H9 (cell line): ENCODE measurements around the gene SDR39U1. TPM values are rescaled to one million over a fixed set of nuclear protein-coding genes. Genes with fewer than 3 reads are reported as not detected.

ENCODE experiments used
- DNase-seq: peaks from one replicate; pipeline ENCODE4 v3.0.0-alpha.2; 2017
- H2AFZ ChIP-seq: one replicate; pipeline ENCODE4 v1.6.1; 2013; ENCODE audit warnings: mild to moderate bottlenecking, low read length, control low read depth, moderate library complexity
- H2AK5ac ChIP-seq: 2 replicates; pipeline ENCODE4 v1.6.1; 2013; ENCODE audit warnings: low read length, control low read depth, mixed read lengths; ENCODE audit not compliant: insufficient read length
- H2BK120ac ChIP-seq: one replicate; pipeline ENCODE4 v1.6.1; 2013; ENCODE audit warnings: low read depth, mild to moderate bottlenecking, low read length, control low read depth, inconsistent platforms; ENCODE audit not compliant: poor library complexity, severe bottlenecking
- H2BK12ac ChIP-seq: 2 replicates; pipeline ENCODE4 v1.6.1; 2013; ENCODE audit warnings: low read length, control low read depth, mixed read lengths, low read depth; ENCODE audit not compliant: insufficient read length
- H2BK15ac ChIP-seq: 2 replicates; pipeline ENCODE4 v1.6.1; 2013; ENCODE audit warnings: low read depth, low read length, control low read depth
- H2BK20ac ChIP-seq: one replicate; pipeline ENCODE4 v1.6.1; 2013; ENCODE audit warnings: low read depth, mild to moderate bottlenecking, low read length, control low read depth, inconsistent platforms; ENCODE audit not compliant: poor library complexity, severe bottlenecking
- H2BK5ac ChIP-seq: 2 replicates; pipeline ENCODE4 v1.6.1; 2013; ENCODE audit warnings: low read length, control low read depth, mixed read lengths; ENCODE audit not compliant: insufficient read length
- H3K14ac ChIP-seq: 2 replicates; pipeline ENCODE4 v1.6.1; 2013; ENCODE audit warnings: low read length, control low read depth; ENCODE audit not compliant: insufficient read depth
- H3K18ac ChIP-seq: 2 replicates; pipeline ENCODE4 v1.6.1; 2013; ENCODE audit warnings: low read depth, mild to moderate bottlenecking, mixed read lengths, low read length, control low read depth; ENCODE audit not compliant: insufficient read length
- H3K23ac ChIP-seq: 2 replicates; pipeline ENCODE4 v1.6.1; 2013; ENCODE audit warnings: low read length, control low read depth, mixed read lengths, low read depth; ENCODE audit not compliant: insufficient read length
- H3K23me2 ChIP-seq: 2 replicates; pipeline ENCODE4 v1.6.1; 2013; ENCODE audit warnings: low read depth, mild to moderate bottlenecking, mixed read lengths, low read length, control low read depth; ENCODE audit not compliant: insufficient read length, poor library complexity, severe bottlenecking
- H3K27ac ChIP-seq: 2 replicates; pipeline ENCODE4 v1.5.1; 2013; ENCODE audit warnings: low read length, control low read depth, mixed read lengths, low read depth; ENCODE audit not compliant: insufficient read length
- H3K27me3 ChIP-seq: 2 replicates; pipeline ENCODE4 v1.6.1; 2013; ENCODE audit warnings: low read length, control low read depth, inconsistent platforms; ENCODE audit not compliant: insufficient read depth
- H3K4ac ChIP-seq: 2 replicates; pipeline ENCODE4 v1.6.1; 2013; ENCODE audit warnings: low read depth, mild to moderate bottlenecking, control low read depth, inconsistent platforms, low read length, moderate library complexity
- H3K4me1 ChIP-seq: 2 replicates; pipeline ENCODE4 v1.6.1; 2013; ENCODE audit warnings: low read length, control low read depth, inconsistent platforms; ENCODE audit not compliant: insufficient read depth
- H3K4me2 ChIP-seq: 2 replicates; pipeline ENCODE4 v1.6.1; 2013; ENCODE audit warnings: low read length, control low read depth, mixed read lengths; ENCODE audit not compliant: insufficient read length, insufficient read depth
- H3K56ac ChIP-seq: 2 replicates; pipeline ENCODE4 v1.6.1; 2013; ENCODE audit warnings: low read depth, mild to moderate bottlenecking, mixed read lengths, low read length, control low read depth; ENCODE audit not compliant: insufficient read length
- H3K79me1 ChIP-seq: 2 replicates; pipeline ENCODE4 v1.6.1; 2013; ENCODE audit warnings: low read depth, mild to moderate bottlenecking, moderate library complexity, low read length, control low read depth, inconsistent platforms; ENCODE audit not compliant: insufficient read depth, poor library complexity, severe bottlenecking
- H3K79me2 ChIP-seq: 2 replicates; pipeline ENCODE4 v1.6.1; 2013; ENCODE audit warnings: low read length, control low read depth, inconsistent platforms; ENCODE audit not compliant: insufficient read depth
- H3K9ac ChIP-seq: 2 replicates; pipeline ENCODE4 v1.6.1; 2013; ENCODE audit warnings: low read length, control low read depth, mixed read lengths; ENCODE audit not compliant: insufficient read length; ENCODE audit errors: extremely low read depth
- H3K9me3 ChIP-seq: one replicate; pipeline ENCODE4 v1.6.1; 2013; ENCODE audit warnings: low read depth, low read length, inconsistent platforms; ENCODE audit not compliant: control insufficient read depth
- H3T11ph ChIP-seq: one replicate; pipeline ENCODE4 v1.6.1; 2013; ENCODE audit warnings: mild to moderate bottlenecking, low read length, control low read depth, inconsistent platforms
- H4K20me1 ChIP-seq: one replicate; pipeline ENCODE4 v1.6.1; 2013; ENCODE audit not compliant: control insufficient read depth, insufficient read length, insufficient read depth
- H4K5ac ChIP-seq: 2 replicates; pipeline ENCODE4 v1.6.1; 2013; ENCODE audit warnings: low read depth, mild to moderate bottlenecking, mixed read lengths, low read length, control low read depth; ENCODE audit not compliant: insufficient read length
- H4K8ac ChIP-seq: replicated peaks from 2 replicates; pipeline ENCODE4 v1.6.1; 2013; ENCODE audit warnings: low read length, control low read depth, mixed read lengths, low read depth; ENCODE audit not compliant: insufficient read length
- H4K91ac ChIP-seq: 2 replicates; pipeline ENCODE4 v1.6.1; 2013; ENCODE audit warnings: low read depth, mild to moderate bottlenecking, moderate library complexity, mixed read lengths, low read length, control low read depth; ENCODE audit not compliant: insufficient read length
- H3K27ac Mint-ChIP-seq, 3 experiments: 2 replicates in 2 of 3; 3 replicates in 1 of 3; pipeline ENCODE4 v1.8.0; 2020 to 2021; ENCODE audit warnings: mixed read lengths in 3 of 3, mild to moderate bottlenecking in 1 of 3, moderate library complexity in 1 of 3
- H3K27me3 Mint-ChIP-seq: 2 replicates; pipeline ENCODE4 v1.8.0; 2021; ENCODE audit warnings: low read depth, mild to moderate bottlenecking, moderate library complexity, mixed read lengths
- H3K36me3 Mint-ChIP-seq, 3 experiments: 2 replicates in 2 of 3; 3 replicates in 1 of 3; pipeline ENCODE4 v1.8.0; 2020 to 2021; ENCODE audit warnings: low read depth in 3 of 3, mixed read lengths in 3 of 3; ENCODE audit not compliant: insufficient read depth in 1 of 3
- H3K4me1 Mint-ChIP-seq, 2 experiments: 2 replicates each; pipeline ENCODE4 v1.8.0; 2020; ENCODE audit warnings: mixed read lengths in 2 of 2
- H3K4me3 Mint-ChIP-seq, 2 experiments: 2 replicates in 1 of 2; 3 replicates in 1 of 2; pipeline ENCODE4 v1.8.0; 2020 to 2021; ENCODE audit warnings: mild to moderate bottlenecking in 2 of 2, mixed read lengths in 2 of 2, moderate library complexity in 1 of 2
- H3K9me3 Mint-ChIP-seq, 2 experiments: 2 replicates in 1 of 2; 3 replicates in 1 of 2; pipeline ENCODE4 v1.8.0; 2020; ENCODE audit warnings: mild to moderate bottlenecking in 2 of 2, mixed read lengths in 2 of 2, moderate library complexity in 1 of 2
- CTCF ChIP-seq: fragments of 200-600 bp; sonication (generic); conservative IDR thresholded peaks from 3 replicates; pipeline ENCODE4 v1.8.0; 2021; ENCODE audit warnings: antibody characterized with exemption, mild to moderate bottlenecking
- WGBS: extraction: QIAGEN DNeasy Blood & Tissue Kit; methylation state at CpG from one replicate; pipeline ENCODE4 v1.1.7; 2013; ENCODE audit warnings: missing lambda C conversion rate, low lambda C conversion rate, mixed read lengths; ENCODE audit not compliant: insufficient read length; ENCODE audit errors: extremely low coverage; 5-methylcytosine and 5-hydroxymethylcytosine counted together
- total RNA-seq: library from RNA; stranded (reverse); gene quantifications from 2 replicates; pipeline ENCODE4 v1.2.1, GENCODE V29; 2021

SDR39U1 gene
- total RNA-seq, 1 experiment from 2014 or later = 56.2 TPM

DNA sequence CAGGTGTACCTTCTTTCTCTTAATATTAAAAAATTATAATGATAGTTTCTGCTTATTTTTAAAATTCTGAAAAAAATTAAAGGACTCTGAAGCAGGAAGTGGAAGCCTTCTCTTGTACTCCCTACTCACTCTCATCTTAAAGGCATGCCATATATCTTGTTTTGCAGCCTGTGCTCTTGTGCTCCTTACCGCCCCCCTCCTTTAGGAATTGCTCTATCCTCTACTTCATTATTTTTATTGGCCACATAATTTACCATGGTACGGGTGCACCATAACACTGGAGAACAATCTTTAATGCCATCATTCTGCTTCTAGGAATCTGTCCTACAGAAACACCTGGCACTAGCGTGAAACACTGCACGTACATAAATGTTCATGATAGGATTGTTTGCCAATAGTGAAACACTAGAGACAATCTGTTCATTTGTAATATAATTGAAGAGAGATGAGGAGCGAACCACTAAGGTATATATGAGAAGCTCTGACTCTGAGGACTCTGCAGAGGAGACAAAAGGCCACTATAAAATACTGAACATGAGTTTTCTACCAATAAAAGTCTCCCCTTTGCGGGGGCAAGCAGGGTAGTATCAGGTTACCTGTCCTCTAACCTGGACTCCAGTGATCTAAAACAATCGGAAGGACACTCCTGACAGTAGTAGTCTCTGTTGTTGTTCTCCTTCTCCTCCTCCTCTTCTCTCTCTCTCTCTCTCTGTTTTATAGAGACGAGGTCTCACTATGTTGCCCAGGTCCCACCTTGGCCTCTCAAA, 50.1 kb downstream of the SDR39U1 start:
- Histone ChIP-seq H3K4me1 (no peaks in the 10 kb centered on the region), H2BK120ac (no peak overlapping the region), H2BK20ac (no peak overlapping the region), H3K9ac (no peak overlapping the region), H2BK15ac (no peak overlapping the region), H3K14ac (no peak overlapping the region), H4K20me1 (no peaks in the 10 kb centered on the region), H2AFZ (no peak overlapping the region), H3K27ac (no peak overlapping the region), H4K5ac (no peak overlapping the region), H3K56ac (no peak overlapping the region), H4K91ac (no peak overlapping the region), H3K79me2 (no peaks in the 10 kb centered on the region), H3K18ac (no peak overlapping the region), H3K23ac (no peak overlapping the region), H3K9me3 (no peaks in the 10 kb centered on the region), H3K4me2 (no peak overlapping the region), H2BK12ac (no peak overlapping the region), H3K79me1 (no peaks in the 10 kb centered on the region), H3K4ac (no peak overlapping the region), H3K23me2 (no peaks in the 10 kb centered on the region), H3T11ph (no peak overlapping the region), H2AK5ac (no peak overlapping the region), H3K27me3 (no peaks in the 10 kb centered on the region), H2BK5ac (no peak overlapping the region), H4K8ac (no peak overlapping the region)
- peak; percentile 39; the same call in 2 of the 3 replicates for TF ChIP-seq CTCF
- Mint-ChIP-seq H3K36me3 (no peaks in the 10 kb centered on the region), H3K4me1 (peaks cover 29 to 33% of the 10 kb centered on the region in 2 experiments), H3K27ac (0 out of 7 replicates have a peak overlapping the region, but pooled peaks of 1 of the 3 experiments have one; percentile 17), H3K9me3 (no peaks in the 10 kb centered on the region), H3K4me3 (no peak overlapping the region), H3K27me3 (peaks cover 13% of the 10 kb centered on the region)
- DNase-seq = no peak
- no CpG with 5 or more reads among the region's 8 CpGs for WGBS
